SKM-1 (cell line): ENCODE measurements around the gene HCN3.
"Not testable (repeated sequence)": the region's sequence is repeated elsewhere in the genome, so short reads cannot be mapped to it uniquely, and the experiment has no call there.

ENCODE experiments used
- DNase-seq: peaks from one replicate; lab custom pipeline; 2025; ENCODE audit not compliant: unreplicated experiment; lab: John Stamatoyannopoulos, UW

HCN3 gene

DNA sequence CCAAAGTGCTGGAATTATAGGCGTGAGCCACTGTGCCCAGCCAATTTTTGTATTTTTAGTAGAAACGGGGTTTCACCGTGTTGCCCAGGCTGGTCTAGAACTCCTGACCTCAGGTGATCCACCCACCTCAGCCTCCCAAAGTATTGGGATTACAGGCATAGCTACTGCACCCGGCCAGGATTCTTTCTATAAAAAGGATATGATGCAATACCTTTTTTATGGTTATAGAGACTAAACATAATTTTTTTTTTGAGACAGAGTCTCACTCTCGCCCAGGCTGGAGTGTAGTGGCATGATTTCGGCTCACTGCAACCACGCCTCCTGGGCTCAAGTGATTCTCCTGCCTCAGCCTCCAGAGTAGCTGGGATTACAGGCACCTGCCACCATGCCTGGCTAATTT lies 51.6 kb downstream of the HCN3 start:
- DNase-seq, result not testable (repeated sequence)

DNA sequence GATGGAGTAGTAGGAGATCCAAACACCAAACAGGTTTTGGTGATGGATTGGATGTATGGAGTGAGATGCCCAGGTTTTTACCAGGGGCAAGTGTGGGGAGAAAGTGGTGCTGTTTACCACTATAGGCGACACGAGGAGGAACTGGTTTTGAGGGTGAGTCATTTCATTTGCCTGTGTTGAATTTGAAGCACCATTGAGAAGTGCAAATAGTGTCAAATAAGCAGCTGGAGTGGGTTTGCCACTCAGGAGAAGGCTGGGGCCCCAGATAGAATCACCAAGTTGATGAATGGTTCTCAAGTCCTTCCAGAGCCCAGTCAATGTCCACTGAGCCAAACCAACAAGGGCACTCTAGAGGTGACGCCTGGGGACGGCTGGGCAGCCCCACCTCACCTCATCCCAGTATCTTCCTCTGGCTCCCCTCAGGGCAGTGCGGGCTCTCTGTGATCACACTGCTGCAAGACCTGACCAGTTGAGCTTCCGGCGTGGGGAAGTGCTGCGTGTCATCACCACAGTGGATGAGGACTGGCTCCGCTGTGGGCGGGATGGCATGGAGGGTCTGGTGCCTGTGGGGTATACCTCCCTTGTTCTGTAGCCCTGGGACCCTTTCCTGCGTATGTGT lies 52.8 kb downstream of the HCN3 start:
- DNase-seq, result no peak

DNA sequence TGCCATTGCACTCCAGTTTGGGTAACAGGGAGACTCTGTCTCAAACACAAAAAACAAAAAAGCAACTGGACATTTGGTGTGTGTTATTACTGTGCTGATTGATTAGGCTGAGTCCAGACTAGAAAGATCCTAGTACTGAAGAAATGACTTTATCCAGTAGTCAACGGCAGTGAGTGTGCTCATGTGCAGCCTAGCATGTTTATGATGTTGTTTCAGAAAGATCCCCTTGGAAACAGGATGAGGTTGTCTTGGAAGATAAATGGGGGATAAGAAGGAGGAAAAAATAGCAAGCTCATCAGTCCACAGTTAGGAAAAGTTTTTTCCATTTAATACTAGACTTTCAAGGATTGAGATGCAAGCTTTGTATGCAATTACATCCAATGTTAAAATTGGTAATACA lies 57.7 kb downstream of the HCN3 start:
- DNase-seq, result no peak
